WTC11 (cell line): ENCODE measurements around the gene LGI4. TPM values are rescaled to one million over a fixed set of nuclear protein-coding genes. Genes with fewer than 3 reads are reported as not detected.

Experiments
- ATAC-seq: fragments of 200-7000 bp; cut with Tn5 transposase; 2 replicates; pipeline ENCODE4 v1.10.0; 2021; ENCODE audit warnings: mild to moderate bottlenecking, moderate library complexity
- CTCF ChIA-PET: fragments of 300-600 bp; sonication (Branson Sonifier 250); formaldehyde crosslinking; loops from one replicate; lab custom pipeline; 2021; ENCODE audit warnings: antibody characterized with exemption; lab: Charles Lee
- POLR2A ChIA-PET: fragments of 350-600 bp; sonication (Branson Sonifier 250); formaldehyde crosslinking; loops from one replicate; lab custom pipeline; 2021; ENCODE audit warnings: antibody characterized with exemption; lab: Charles Lee
- DNase-seq: peaks from one replicate; pipeline ENCODE4 v3.0.0; 2021; ENCODE audit warnings: low spot score
- H3K27ac Mint-ChIP-seq: 2 replicates; pipeline ENCODE4 v1.8.0; 2021; ENCODE audit warnings: mixed read lengths
- H3K27me3 Mint-ChIP-seq: 2 replicates; pipeline ENCODE4 v1.8.0; 2021; ENCODE audit warnings: low read depth, mild to moderate bottlenecking, moderate library complexity, mixed read lengths
- H3K36me3 Mint-ChIP-seq: 2 replicates; pipeline ENCODE4 v1.8.0; 2021; ENCODE audit warnings: mixed read lengths
- H3K4me1 Mint-ChIP-seq: 2 replicates; pipeline ENCODE4 v1.8.0; 2022; ENCODE audit warnings: mixed read lengths
- H3K4me3 Mint-ChIP-seq: 2 replicates; pipeline ENCODE4 v1.8.0; 2021; ENCODE audit warnings: mild to moderate bottlenecking, moderate library complexity, mixed read lengths
- H3K9me3 Mint-ChIP-seq: 2 replicates; pipeline ENCODE4 v1.8.0; 2021; ENCODE audit warnings: mixed read lengths
- CTCF ChIP-seq: fragments of 200-600 bp; IDR thresholded peaks from 2 replicates; pipeline ENCODE4 v1.8.0; 2022; ENCODE audit warnings: antibody characterized with exemption
- E2F4 ChIP-seq: sonication (generic); formaldehyde crosslinking; IDR thresholded peaks from 2 replicates; pipeline ENCODE4 v1.8.1; 2022; ENCODE audit warnings: low read depth, mild to moderate bottlenecking, moderate library complexity, missing genetic modification reagents, borderline replicate concordance
- ERG ChIP-seq: fragments of 250-450 bp; sonication (Bioruptor Pico); IDR thresholded peaks from 2 replicates; pipeline ENCODE4 v1.8.0; 2021; ENCODE audit warnings: mild to moderate bottlenecking
- ETV6 ChIP-seq: sonication (generic); formaldehyde crosslinking; IDR thresholded peaks from 2 replicates; pipeline ENCODE4 v1.8.1; 2022; ENCODE audit warnings: mild to moderate bottlenecking, missing genetic modification reagents
- FOXP4 ChIP-seq: sonication (generic); formaldehyde crosslinking; IDR thresholded peaks from 2 replicates; pipeline ENCODE4 v1.8.0; 2022; ENCODE audit warnings: mild to moderate bottlenecking, missing genetic modification reagents
- GRHL2 ChIP-seq: fragments of 250-450 bp; sonication (Bioruptor Pico); IDR thresholded peaks from 2 replicates; pipeline ENCODE4 v1.8.0; 2022; ENCODE audit warnings: mild to moderate bottlenecking, moderate library complexity; ENCODE audit not compliant: insufficient replicate concordance, severe bottlenecking
- HMGA2 ChIP-seq: fragments of 250-450 bp; sonication (Bioruptor Pico); IDR thresholded peaks from 2 replicates; pipeline ENCODE4 v1.4.0; 2021; ENCODE audit warnings: mild to moderate bottlenecking, moderate library complexity
- JUN ChIP-seq: sonication (generic); formaldehyde crosslinking; IDR thresholded peaks from 2 replicates; pipeline ENCODE4 v1.8.0; 2023; ENCODE audit warnings: mild to moderate bottlenecking, missing genetic modification reagents
- MLX ChIP-seq: sonication (generic); formaldehyde crosslinking; IDR thresholded peaks from 2 replicates; pipeline ENCODE4 v1.8.1; 2023; ENCODE audit warnings: mild to moderate bottlenecking, missing genetic modification reagents, moderate library complexity
- NFE2L1 ChIP-seq: sonication (generic); formaldehyde crosslinking; IDR thresholded peaks from 2 replicates; pipeline ENCODE4 v1.8.1; 2023; ENCODE audit warnings: missing genetic modification reagents
- NFYB ChIP-seq: sonication (generic); formaldehyde crosslinking; conservative IDR thresholded peaks from 2 replicates; pipeline ENCODE4 v1.8.0; 2022; ENCODE audit warnings: low read depth, missing genetic modification reagents
- PRRX2 ChIP-seq: fragments of 250-450 bp; sonication (Bioruptor Pico); IDR thresholded peaks from 2 replicates; pipeline ENCODE4 v1.8.0; 2021; ENCODE audit warnings: mild to moderate bottlenecking
- RORB ChIP-seq: fragments of 250-450 bp; sonication (Bioruptor Pico); IDR thresholded peaks from 2 replicates; pipeline ENCODE4 v1.9.0; 2021; ENCODE audit warnings: mild to moderate bottlenecking
- SP1 ChIP-seq: sonication (generic); formaldehyde crosslinking; conservative IDR thresholded peaks from 2 replicates; pipeline ENCODE4 v1.8.1; 2022; ENCODE audit warnings: missing genetic modification reagents
- TEAD1 ChIP-seq: sonication (generic); formaldehyde crosslinking; IDR thresholded peaks from 2 replicates; pipeline ENCODE4 v1.8.0; 2022; ENCODE audit warnings: mild to moderate bottlenecking, missing genetic modification reagents
- TP53 ChIP-seq: sonication (generic); formaldehyde crosslinking; IDR thresholded peaks from 2 replicates; pipeline ENCODE4 v1.8.1; 2023; ENCODE audit warnings: mild to moderate bottlenecking, missing genetic modification reagents
- ZNF121 ChIP-seq: sonication (generic); formaldehyde crosslinking; IDR thresholded peaks from 2 replicates; pipeline ENCODE4 v1.8.0; 2023; ENCODE audit warnings: missing genetic modification reagents
- ZNF232 ChIP-seq: sonication (generic); formaldehyde crosslinking; IDR thresholded peaks from 2 replicates; pipeline ENCODE4 v1.8.0; 2022; ENCODE audit warnings: mild to moderate bottlenecking, missing genetic modification reagents
- ZNF512 ChIP-seq: sonication (generic); formaldehyde crosslinking; IDR thresholded peaks from 2 replicates; pipeline ENCODE4 v1.8.1; 2022; ENCODE audit warnings: missing genetic modification reagents, borderline replicate concordance
- ZNF671 ChIP-seq: fragments of 250-450 bp; sonication (Bioruptor Pico); IDR thresholded peaks from 2 replicates; pipeline ENCODE4 v1.8.0; 2021; ENCODE audit warnings: mild to moderate bottlenecking
- total RNA-seq: library from RNA; stranded (reverse); gene quantifications from 3 replicates; pipeline ENCODE4 v1.2.3, GENCODE V29; 2021

Gene LGI4
- total RNA-seq, 1 experiment from 2014 or later, result 14.2 TPM

GRCh38 chr19:35159606-35160005, 24.7 kb upstream of the LGI4 start (continued):
- TF ChIP-seq ERG (CRISPR knock-in tag), result no peak

- ChIA-PET CTCF (interaction anchor here (1.2 kb wide), 1 partner anchor 16 kb away, joined by 3 read pairs; no protein-coding TSS in a partner anchor), POLR2A (no interaction called here)
- H3K4me1 Mint-ChIP-seq, result peaks cover 30% of the 10 kb centered on the region
- no peak overlapping the region for H3K4me3 Mint-ChIP-seq
- no peak overlapping the region for H3K27ac Mint-ChIP-seq
- DNase-seq (no peak), ATAC-seq (no peak)
- H3K9me3 Mint-ChIP-seq, result peaks cover 11% of the 10 kb centered on the region
- TF ChIP-seq CTCF, result no peak
- no peak for TF ChIP-seq ZNF232 (CRISPR knock-in tag)
- TF ChIP-seq FOXP4 (CRISPR knock-in tag), result no peak
- TF ChIP-seq SP1 (CRISPR knock-in tag), result no peak
- no peak for TF ChIP-seq NFE2L1 (CRISPR knock-in tag)
- TF ChIP-seq ZNF671 (CRISPR knock-in tag), result no peak
- TF ChIP-seq PRRX2, result no peak
- no peak for TF ChIP-seq NFYB
- TF ChIP-seq MLX, result no peak
- no peak for TF ChIP-seq RORB (CRISPR knock-in tag)
- TF ChIP-seq GRHL2, result no peak
- no peak for TF ChIP-seq HMGA2 (CRISPR knock-in tag)
- no peak for TF ChIP-seq ERG (CRISPR knock-in tag)
- TF ChIP-seq ZNF512, result no peak
- TF ChIP-seq TP53 (CRISPR knock-in tag), result no peak
- TF ChIP-seq JUN, result no peak
- no peak for TF ChIP-seq TEAD1 (CRISPR knock-in tag)
- TF ChIP-seq ETV6, result no peak
- no peak for TF ChIP-seq E2F4 (CRISPR knock-in tag)
- no peak for TF ChIP-seq ZNF121 (CRISPR knock-in tag)
- peaks cover 63% of the 10 kb centered on the region for H3K36me3 Mint-ChIP-seq
- H3K27me3 Mint-ChIP-seq, result no peaks in the 10 kb centered on the region
Measured at GRCh38 chr19:35157431-35157830, 22.6 kb upstream of the LGI4 start.
